NCI-H1436 (cell line): Measurements from ENCODE around the gene RSPH3.
"Not testable (repeated sequence)": the region's sequence is repeated elsewhere in the genome, so short reads cannot be mapped to it uniquely, and the experiment has no call there.

ENCODE experiments used
- DNase-seq: peaks from one replicate; lab custom pipeline; 2025; lab: John Stamatoyannopoulos, UW

RSPH3 gene

DNA sequence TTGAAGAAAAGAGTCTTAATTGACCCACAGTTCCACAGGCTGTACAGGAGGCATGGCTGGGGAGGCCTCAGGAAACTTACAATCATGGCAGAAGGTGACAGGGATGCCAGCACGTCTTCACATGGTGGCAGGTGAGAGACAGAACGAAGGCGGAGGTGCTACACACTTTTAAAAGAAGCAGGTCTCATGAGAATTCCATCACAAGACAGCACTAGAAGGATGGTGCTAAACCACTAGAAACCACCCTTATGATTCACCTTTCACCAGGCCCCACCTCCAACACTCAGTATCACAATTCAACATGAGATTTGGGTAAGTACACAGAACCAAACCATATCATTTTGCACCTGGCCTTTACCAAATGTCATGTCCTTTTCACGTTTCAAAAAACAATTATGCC is 23.9 kb upstream of the RSPH3 start:
- DNase-seq = no peak

DNA sequence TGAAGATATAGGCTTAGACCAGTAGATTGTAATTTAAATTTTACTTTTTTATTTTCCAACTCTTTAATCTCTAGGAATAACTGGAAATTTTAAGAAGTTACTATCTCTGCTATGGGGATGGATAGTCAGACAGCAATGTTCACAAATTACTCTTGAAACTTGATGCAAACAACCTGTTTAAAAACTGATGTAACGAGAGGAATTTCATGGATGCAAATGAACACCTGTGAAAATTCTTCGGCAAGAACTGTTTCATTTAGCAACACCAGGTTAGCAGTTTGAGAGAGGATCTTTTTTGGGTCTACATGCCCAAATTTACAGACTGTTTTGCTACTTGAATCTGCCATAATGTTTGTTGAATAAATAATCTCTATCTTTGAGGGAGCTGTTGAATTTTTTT is 20.0 kb upstream of the RSPH3 start:
- DNase-seq = no peak

DNA sequence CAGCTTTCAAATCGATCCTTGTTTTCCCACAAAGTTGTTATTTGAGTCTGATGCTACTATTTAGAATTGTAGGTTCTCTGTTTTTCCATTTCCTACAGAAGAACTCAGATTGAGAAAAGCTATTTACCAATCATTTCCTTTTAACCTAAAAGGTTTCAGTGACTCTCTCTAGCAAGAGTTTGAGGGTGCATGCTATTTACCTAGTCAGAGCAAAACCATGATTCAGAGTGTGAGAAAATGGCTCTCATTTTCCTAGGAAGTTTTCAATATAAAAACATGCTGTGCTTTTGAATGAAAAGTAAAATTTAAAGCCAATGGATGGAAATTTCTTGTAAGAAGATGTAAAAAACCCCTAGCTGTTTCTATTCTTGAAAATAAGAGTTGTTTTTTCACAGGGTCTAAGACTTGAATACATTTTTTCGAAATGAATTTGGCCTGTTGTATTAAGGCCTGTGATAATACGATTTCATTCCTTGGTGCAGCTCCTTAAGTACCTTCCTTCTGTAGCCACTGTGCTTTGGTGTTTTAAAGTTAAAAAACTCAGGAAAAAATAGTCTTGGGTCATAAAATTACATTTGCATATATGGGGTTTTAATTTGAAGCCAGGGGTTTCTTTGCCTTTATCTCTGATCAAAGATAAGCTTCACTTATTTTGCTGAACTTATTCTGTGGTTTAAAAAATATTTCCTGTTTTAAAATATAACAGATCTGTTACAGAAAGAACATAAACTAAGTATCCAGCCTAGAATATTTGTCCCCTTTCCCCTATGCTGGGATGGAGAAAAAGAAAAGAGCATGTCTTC is 18.0 kb upstream of the RSPH3 start:
- DNase-seq = no peak

DNA sequence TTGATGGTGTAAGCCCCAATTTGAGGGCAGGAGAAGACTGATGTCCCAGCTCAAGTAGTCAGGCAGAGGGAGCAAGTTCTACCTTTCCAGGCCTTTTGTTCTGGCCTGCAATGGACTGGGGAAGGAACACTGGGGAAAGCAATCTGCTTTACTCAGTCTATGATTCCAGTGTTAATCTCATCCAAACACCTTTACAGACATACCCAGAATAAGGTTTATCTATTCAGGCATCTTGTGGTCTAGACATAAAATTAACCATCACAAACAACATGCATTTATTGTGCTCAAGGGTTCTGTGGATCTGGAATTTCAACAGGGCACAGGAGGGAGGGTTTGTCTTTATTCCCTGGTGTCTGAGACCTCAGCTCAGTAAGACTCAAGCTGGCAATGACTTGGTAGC is 14.4 kb upstream of the RSPH3 start:
- DNase-seq = no peak

DNA sequence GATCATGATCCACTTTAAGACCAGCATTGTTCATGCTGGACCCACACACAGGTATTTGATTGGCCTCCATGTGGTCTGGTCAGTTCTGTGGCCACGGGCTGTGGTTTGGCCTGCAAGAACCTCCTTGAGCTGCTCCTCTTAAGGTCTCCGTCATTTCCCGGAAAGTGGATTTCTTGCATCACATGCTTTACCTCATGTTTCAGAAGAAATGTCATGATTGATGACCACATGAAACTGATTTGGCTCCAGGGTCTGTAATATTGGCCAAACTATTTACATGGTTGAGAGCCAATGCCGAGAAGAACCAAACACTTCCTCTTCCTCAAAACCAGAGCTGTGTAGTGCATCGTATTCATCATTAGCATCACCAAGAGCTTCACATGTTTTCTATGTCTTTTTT is 13.2 kb upstream of the RSPH3 start:
- DNase-seq = no peak

DNA sequence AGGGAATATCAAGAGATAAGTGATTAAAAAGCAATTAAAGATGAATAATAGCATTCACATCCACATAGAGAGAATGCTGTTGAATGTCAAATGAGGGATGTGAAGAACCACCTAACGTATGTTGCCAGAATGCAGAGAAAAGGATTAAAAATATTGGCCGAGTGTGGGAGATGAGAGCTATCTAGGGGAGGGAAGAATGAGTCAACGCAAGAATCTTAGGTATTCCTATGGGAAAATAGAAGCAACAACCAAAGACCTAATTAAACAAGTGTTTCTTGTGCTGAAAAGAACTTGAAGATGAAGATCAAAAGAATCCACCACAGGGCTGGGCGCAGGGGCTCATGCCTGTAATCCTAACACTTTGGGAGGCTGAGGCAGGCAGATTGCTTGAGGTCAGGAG is 12.2 kb upstream of the RSPH3 start:
- DNase-seq = no peak

DNA sequence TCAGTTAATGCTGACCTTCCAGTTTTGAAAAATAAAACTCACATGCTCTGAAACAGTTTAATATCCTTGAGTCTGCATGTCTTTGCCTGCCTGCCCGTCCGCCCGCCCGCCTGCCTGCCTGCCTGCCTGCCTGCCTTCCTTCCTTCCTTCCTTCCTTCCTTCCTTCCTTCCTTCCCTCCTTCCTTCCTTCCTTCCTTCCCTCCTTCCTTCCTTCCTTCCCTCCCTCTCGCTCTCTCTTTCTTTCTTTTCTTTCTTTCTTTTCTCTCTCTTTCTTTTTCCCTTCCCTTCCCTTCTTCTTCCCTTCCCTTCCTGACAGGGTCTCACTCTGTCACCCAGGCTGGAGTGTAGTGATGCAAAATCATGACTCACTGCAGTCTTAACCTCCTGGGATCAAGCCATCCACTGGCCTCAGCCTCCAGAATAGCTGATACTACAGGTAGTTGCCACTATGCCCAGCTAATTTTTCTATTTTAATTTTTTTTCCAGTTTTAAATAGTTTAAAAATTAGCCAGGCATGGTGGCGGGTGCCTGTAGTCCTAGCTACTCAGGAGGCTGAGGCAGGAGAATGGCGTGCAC is 10.1 kb upstream of the RSPH3 start:
- DNase-seq = not testable (repeated sequence)

DNA sequence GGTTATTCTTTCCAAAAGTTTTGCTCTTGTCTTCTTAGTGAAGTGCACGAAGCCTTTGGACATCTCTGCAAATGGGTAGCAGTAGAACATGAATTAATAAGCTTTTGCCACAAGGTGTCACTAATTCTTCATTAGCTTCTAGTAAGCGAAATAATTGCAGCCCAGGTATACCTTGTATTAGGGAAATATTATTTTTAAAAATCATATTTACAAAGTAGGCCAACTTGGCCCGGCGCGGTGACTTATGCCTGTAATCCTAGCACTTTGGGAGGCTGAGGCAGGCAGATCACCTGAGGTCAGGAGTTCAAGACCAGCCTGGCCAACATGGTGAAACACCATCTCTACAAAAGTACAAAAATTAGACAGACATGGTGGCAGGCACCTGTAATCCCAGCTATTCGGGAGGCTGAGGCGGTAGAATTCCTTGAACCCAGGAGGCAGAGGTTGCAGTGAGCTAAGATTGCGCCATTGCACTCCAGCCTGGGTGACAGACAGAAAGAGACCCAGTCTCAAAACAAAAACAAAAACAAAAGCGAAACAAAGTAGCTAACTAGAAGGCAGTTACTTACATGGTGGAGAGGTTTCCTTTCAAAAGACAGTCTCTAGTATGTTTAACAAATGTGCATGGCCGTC is 8.8 kb upstream of the RSPH3 start:
- no peak for DNase-seq

DNA sequence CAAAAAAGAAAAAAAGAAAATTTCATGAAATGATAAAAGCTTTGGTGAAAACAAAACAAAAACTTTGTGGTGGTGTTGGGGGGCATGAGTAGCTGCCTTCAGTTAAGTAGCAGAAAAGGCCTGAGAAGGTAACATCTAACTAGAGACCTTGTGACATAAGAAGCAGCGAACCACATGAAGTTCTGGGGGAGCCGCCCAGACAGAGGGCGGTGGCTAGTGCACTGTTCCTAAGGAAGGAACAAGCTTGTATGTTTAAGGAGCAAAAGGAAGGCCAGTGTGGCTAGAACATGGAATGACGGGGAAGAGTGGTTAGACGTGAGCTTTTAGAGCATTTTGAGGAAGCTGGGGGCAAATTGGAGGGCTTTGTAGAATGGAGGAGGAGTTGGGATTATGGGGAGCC is 7.5 kb upstream of the RSPH3 start:
- no peak for DNase-seq

DNA sequence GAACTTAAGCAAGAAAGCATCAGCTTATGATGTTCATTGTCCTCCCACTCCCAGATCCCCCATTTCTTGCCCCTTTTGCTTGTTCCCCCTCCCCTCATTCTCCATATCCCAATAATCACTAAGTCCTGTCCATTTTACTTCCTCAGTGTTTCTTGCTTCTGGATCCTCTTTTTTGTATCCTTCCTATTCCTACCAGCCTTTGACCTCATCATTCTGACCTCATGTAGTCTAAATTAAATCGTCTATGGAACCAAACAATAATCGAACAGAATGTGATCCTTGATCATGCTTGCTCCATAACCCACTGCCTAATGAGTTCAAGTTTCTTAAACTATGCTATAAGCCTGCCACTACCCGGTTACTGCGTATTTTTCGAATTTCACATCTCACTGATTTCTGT is 5.4 kb upstream of the RSPH3 start:
- DNase-seq = no peak

DNA sequence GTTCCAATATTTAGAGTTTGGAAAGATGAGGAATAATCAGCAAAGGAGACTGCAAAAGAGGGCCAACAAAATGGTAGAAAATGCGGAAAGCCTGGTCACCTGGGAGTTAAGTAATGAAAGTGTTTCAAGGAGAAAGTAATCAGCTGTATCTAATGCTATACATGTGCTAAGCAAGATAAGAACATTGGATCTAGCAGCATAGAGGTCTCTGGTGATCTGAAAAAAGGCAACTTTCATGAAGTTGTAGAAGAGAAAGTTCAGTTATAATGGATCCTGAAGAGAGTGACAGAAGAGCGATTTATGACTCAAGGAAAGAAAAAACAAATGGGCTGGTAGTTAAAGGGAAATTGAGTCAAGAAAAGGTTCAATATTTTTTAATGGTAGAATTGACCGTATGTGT is 4.6 kb upstream of the RSPH3 start:
- DNase-seq = no peak

DNA sequence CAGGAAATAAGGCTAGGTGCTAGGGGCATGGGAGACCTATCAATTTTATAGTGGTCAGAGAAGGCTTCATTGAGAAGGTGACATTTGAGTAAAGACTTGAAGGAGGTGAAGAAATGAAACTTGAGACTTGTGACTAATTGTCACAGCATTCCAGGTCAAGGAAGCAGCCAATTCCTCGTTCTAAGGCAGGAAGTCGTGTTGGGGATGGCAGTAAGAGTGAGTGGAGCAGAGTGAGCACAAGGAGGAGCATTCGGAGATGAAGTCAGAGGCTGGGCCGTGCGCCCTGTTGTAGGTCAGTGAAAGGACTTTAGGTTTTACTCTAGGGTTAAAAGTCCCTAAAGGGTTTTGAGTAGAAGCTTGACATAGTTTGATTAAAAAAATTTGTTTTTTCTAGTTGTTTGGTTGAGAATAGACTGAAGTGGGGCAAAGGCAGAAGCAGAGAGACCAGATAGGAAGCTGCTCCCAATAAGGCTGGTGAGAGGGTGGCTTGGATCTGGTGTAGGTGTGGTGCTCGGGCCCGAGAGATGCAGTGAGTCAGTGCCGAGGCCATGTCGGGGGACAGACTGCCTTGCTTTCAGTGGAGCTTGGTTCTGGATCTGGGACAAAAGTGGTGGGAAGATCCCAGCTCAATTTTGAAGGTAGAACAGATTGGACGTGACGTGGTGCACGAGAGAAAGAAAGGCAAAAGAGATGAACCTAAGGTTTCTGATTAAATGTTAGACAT is 2.6 kb upstream of the RSPH3 start:
- DNase-seq = no peak

DNA sequence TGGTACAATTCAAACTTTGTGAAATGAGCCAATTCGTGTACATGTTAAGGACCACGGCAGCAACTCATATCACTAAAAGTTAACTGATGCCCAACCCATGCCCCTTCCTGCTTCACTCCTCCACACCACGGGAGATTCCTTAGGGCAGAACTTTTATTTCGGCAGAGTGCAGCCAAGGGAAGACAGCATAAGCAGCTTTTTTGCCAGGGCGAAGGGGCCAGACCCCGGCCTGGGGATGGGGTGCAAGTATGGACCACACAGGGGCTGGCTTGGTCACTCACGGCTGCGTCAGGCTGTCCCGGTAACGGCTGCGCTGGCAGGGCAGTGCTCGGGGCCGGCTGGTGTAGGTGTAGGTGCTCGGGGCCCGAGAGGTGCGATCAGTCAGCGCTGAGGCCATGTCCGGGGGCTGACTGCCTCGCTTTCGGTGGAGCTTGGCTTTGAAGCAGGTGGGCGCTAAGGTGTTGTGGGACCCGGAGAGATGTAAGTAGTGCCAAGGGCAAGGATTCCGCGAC is 792 bp downstream of the RSPH3 start:
- DNase-seq = no peak

DNA sequence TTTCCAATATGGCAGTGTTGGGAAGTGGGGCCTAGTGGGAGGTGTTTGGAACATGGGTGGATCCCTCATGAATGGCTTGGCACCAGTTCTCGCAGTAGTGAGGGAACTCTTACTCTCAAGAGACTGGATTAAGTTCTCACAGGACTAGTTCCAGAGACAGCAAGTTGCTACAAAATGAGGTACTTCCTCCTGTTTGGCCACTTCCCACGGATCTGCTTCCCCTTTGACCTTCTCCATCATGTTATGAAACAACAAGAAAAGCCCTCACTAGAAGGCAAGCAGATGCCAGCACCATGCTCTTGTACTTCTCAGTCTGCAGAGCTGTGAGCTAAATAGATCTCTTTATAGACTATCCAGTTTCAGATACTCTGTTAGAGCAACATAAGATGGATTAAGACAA is 3.1 kb downstream of the RSPH3 start:
- no peak for DNase-seq

DNA sequence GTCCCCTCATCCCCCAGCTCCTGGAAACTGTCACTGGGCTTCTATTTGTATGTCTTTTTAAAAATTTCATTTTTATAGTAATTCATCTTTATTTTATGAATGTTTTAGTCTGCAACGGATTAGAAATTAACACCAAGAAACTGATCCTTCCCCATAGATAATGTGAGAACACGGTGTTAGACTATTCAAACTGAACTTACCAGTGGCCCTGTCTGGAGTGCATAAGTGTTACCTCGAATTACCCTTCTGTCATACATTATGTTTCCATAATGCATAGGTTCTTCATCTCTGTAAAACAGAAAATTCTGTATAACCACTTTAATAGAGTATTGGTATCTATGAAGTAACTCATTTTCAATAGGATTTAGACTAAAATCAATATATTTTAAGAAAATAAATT is 6.4 kb downstream of the RSPH3 start:
- no peak for DNase-seq

DNA sequence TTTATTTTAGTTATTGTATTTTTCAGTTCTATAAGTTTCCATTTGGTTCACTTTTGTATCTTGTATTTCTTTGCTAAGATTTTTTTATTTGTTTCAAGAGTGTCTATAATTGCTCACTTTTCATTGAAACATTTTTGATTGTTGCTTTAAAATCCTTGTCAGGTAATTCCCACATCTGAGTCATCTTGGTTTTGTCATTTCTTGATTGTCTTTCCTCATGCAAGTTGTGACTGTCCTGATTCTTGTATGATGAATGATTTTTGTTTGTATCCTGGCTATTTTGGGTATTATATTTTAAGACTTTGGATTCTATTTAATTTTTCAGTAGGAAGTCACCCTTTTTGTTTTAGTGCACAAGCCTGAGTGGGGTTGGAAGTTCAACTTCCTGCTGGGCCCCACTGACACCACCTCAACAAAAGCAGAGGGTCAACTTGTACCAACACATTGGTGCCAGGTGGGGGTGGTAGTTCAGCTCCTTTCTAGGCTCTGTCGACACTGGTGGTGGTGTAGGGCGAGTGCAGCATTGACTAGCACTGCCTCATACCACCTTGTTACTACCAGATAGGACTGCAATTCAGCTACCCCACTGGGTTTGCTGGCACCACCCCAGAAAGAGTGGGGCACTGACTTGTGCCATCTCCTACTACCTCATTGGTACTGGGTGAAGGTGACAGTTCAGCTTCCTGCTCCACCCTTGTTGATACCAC is 8.8 kb downstream of the RSPH3 start:
- DNase-seq = no peak

DNA sequence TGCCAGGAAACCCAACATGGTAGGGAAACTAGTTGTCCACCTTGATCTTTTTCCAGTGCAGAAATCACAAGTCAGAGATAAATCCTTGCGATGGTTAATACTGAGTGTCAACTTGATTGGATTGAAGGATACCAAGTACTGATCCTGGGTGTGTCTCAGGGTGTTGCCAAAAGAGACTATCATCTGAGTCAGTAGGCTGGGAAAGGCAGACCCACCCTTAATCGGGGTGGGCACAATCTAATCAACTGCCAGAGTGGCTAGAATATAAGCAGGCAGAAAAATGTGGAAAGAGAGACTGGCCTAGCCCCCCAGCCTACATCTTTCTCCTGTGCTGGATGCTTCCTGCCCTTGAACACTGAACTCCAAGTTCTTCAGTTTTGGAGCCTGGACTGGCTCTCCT is 10.3 kb downstream of the RSPH3 start:
- not testable (repeated sequence) for DNase-seq

DNA sequence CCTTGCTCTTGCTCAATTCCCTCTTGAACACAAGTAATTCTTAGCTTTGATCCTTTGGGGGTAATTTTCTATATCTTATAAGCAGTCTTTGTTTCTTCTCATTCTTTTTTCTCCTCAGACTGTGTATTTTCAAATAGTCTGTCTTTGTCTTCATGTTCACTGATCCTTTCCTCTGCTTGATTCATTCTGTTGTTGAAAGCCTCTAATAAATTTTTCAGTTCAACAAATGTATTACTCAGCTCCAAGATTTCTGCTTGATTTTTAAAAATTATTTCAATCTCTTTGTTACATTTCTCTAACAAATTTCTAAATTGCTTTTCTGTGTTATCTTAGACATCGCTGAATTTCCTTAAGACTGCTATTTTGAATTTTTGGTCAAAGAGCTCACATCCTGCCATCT is 11.5 kb downstream of the RSPH3 start:
- no peak for DNase-seq

DNA sequence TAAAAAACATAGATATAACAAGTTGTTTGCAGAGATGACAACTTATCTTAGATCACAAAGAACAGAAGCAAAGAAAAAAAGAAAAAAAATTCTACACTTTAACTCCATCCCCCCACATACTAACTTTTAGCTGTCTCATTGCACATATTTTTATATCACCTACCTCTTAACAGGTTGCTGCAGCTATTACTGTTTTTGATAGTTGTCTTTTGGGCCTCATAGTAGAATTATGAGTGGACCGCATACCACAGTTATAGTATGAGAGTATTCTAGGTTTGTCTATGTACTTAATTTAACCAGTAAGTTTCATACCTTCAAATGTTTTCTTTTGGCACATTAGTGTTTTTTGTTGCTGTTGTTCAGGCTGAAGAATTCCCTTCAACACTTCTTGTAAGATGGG is 12.3 kb downstream of the RSPH3 start:
- no peak for DNase-seq

DNA sequence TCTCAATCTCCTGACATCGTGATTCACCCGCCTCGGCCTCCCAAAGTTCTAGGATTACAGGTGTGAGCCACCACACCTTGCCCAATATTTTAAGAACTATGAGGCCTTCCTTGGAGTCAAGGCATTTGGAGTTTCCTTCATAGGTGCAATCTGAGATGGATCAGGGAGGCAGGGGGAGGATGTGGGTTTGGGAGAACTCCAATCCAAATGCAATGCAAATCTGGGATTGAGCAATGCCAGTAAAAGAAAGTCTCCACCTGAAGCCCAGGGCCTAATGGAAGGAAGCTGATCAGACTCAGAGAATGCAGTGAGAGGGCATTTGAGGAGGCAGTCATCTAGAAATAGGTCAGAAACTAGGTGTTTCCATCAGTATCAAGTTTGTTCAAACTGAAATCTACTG is 21.2 kb downstream of the RSPH3 start:
- DNase-seq = no peak

DNA sequence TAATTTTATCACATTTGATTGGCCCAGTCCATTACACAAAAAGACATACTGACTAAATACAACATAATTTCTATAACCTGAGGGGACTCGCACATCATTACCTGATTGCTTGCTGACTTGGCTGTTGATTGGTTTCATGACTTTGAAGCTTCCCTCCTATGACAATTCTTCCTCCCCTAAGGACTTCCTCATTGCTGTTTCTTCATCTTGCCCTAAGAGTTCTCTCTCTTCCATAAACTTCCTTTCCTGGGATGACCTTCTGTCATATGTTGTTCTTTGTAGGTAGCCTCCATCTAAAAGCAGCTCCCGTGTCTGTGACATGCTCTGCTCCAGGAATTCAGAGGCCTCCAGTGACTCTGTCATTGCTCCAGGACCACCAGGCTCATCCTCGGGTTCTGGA is 22.6 kb downstream of the RSPH3 start:
- no peak for DNase-seq
